Body of pancreas (tissue), 4 donors: ENCODE measurements around the gene IL18. TPM values are rescaled to one million over a fixed set of nuclear protein-coding genes. Genes with fewer than 3 reads are reported as not detected.
A peak's percentile ranks its signal among the peaks of the same experiment; 100 is the strongest.

Source experiments
- ATAC-seq: fragments of 150-250 bp; one replicate; pipeline ENCODE4 v1.9.1; 2016
- DNase-seq, 4 donors: peaks; one replicate each; pipeline ENCODE4 v3.0.0-alpha.2; 2019
- H3K27ac ChIP-seq, 4 donors: fragments of 200-600 bp; sonication (generic); 1 replicate in 3 of 4; 2 replicates in 1 of 4; pipeline versions ENCODE4 v1.5.1 to v1.6.1; 2016 to 2019; ENCODE audit warnings: mild to moderate bottlenecking in 1 of 4, mixed read lengths in 1 of 4, moderate library complexity in 1 of 4
- H3K27me3 ChIP-seq, 2 donors: fragments of 200-600 bp; sonication (generic); one replicate each; pipeline ENCODE4 v1.6.0; 2016; ENCODE audit warnings: mild to moderate bottlenecking in 1 of 2
- H3K36me3 ChIP-seq, 2 donors: fragments of 200-600 bp; sonication (generic); replicated peaks in 1 of 2; 2 replicates each; pipeline ENCODE4 v1.5.1; 2016; ENCODE audit warnings: low read depth in 2 of 2; ENCODE audit not compliant: insufficient read depth in 1 of 2
- H3K4me1 ChIP-seq: fragments of 200-600 bp; sonication (generic); one replicate; pipeline ENCODE4 v1.6.0; 2016
- H3K4me3 ChIP-seq, 2 donors: fragments of 200-600 bp; sonication (generic); 1 replicate in 1 of 2; 2 replicates in 1 of 2; pipeline ENCODE4 v1.5.1; 2016 to 2019
- H3K9me3 ChIP-seq, 3 donors: fragments of 200-600 bp; sonication (generic); 1 replicate in 2 of 3; 2 replicates in 1 of 3; pipeline ENCODE4 v1.5.1; 2016
- CTCF ChIP-seq, 7 experiments: fragments of 450-650 bp in 4 of 7; fragments of 200-600 bp in 3 of 7; sonication (generic) in 3 of 7; IDR thresholded peaks; one replicate each; pipeline ENCODE4 v1.5.1; 2016 to 2019; ENCODE audit warnings: antibody characterized with exemption in 7 of 7
- POLR2A ChIP-seq, 3 donors: fragments of 450-650 bp; IDR thresholded peaks; one replicate each; pipeline ENCODE4 v1.6.1; 2016; ENCODE audit warnings: antibody characterized with exemption in 3 of 3, mild to moderate bottlenecking in 2 of 3
- WGBS, 2 donors: methylation state at CpG; one replicate each; pipeline ENCODE4 v1.1.5; 2017; 5-methylcytosine and 5-hydroxymethylcytosine counted together
- intact Hi-C: fragments of 100-400 bp; cut with DNase I; formaldehyde crosslinking; loops from one replicate; pipeline ENCODE4 v1.15.1; 2023
- total RNA-seq, 2 donors: library from RNA; depleted of rRNA; stranded (reverse); fragments of >200 nt; gene quantifications; one replicate each; pipeline ENCODE4 v1.1.0, GENCODE V29; 2016

IL18 gene
- total RNA-seq, 2 donors from 2014 or later: 3.3 to 22.8 TPM

DNA sequence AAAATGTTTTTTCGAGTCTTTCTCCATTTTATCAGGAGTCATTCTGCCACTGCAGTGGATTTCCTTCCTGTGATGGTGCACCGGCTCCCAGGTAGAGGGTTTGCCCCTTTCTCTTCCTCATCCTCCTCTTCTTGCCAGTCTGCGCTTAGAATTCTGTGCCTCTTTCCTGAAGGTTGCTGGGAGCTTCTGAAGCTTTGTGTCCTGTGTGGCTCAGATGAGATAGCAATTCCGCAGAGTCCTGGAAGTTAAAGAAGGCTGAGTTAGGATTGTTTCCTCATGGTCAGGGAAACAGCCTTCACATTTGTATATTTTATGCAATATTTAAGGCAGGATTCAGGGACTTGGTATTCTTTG is 11.7 kb upstream of the IL18 start:
- Histone ChIP-seq H3K27me3 (no peaks in the 10 kb centered on the region), H3K9me3 (no peaks in the 10 kb centered on the region), H3K36me3 (no peaks in the 10 kb centered on the region), H3K4me3 (no peak overlapping the region), H3K27ac (peak overlapping the region in 3 of 4 donors; percentile 33 to 62 (median 43)), H3K4me1 (peaks cover 8% of the 10 kb centered on the region)
- TF ChIP-seq POLR2A (IDR thresholded peaks at IDR 0.05) (no peak), CTCF (IDR thresholded peaks at IDR 0.05) (no peak)
- WGBS, 2 donors: 9 to 16% methylated on average over 4 of the region's 4 CpGs
- DNase-seq: no peak
- peak; percentile 19 for ATAC-seq
- intact Hi-C loops: no loop called here

GRCh38 chr11:112174789-112175598 is 11.1 kb upstream of the IL18 start, which contains the start of gene BCO2:
Gene BCO2 (plus strand): TSS chr11:112175512. CDS start chr11:112175602, 90 bp downstream.
- peak within 1 kb of the TSS in 3 of 4 donors; percentile 33 to 62 (median 43) for H3K27ac ChIP-seq
- ATAC-seq (peak; percentile 94), DNase-seq (peak; percentile 82 to 89 (median 86))
- TF ChIP-seq POLR2A (IDR thresholded peaks at IDR 0.05) (no peak), CTCF (IDR thresholded peaks at IDR 0.05) (peak; percentile 51 to 95 (median 82))
- no peaks in the 10 kb centered on the region for H3K9me3 ChIP-seq
- intact Hi-C loops: no loop called here
- WGBS, 2 donors: 3 to 6% methylated on average over 11 of the region's 11 CpGs
- H3K4me3 ChIP-seq: no peak within 1 kb of the TSS
- no peaks in the 10 kb centered on the region for H3K36me3 ChIP-seq
- peaks cover 8% of the 10 kb centered on the region for H3K4me1 ChIP-seq
- no peaks in the 10 kb centered on the region for H3K27me3 ChIP-seq

- no peaks in the 10 kb centered on the region for H3K27me3 ChIP-seq
- 59 to 66% methylated on average over 3 of the region's 3 CpGs for WGBS, 2 donors
- intact Hi-C loops: no loop called here
- no peak for ATAC-seq
- no peaks in the 10 kb centered on the region for H3K9me3 ChIP-seq
- TF ChIP-seq POLR2A (IDR thresholded peaks at IDR 0.05) (no peak), CTCF (IDR thresholded peaks at IDR 0.05) (no peak)
- no peak overlapping the region for H3K27ac ChIP-seq
- no peaks in the 10 kb centered on the region for H3K36me3 ChIP-seq
- no peak for DNase-seq
- H3K4me3 ChIP-seq: no peak overlapping the region
- peaks cover 8% of the 10 kb centered on the region for H3K4me1 ChIP-seq
Measured at GRCh38 chr11:112173152-112173551, 9.3 kb upstream of the IL18 start.

GRCh38 chr11:112172362-112172994 is 8.6 kb upstream of the IL18 start:
- no peaks in the 10 kb centered on the region for H3K36me3 ChIP-seq
- no peaks in the 10 kb centered on the region for H3K27me3 ChIP-seq
- intact Hi-C loops: no loop called here
- peaks cover 8% of the 10 kb centered on the region for H3K4me1 ChIP-seq
- no peak overlapping the region for H3K4me3 ChIP-seq
- WGBS, 2 donors: 59 to 64% methylated on average over 2 of the region's 2 CpGs
- ATAC-seq: no peak
- H3K27ac ChIP-seq: no peak overlapping the region
- no peak for TF ChIP-seq POLR2A (IDR thresholded peaks at IDR 0.05)
- TF ChIP-seq CTCF (IDR thresholded peaks at IDR 0.05): no peak
- no peaks in the 10 kb centered on the region for H3K9me3 ChIP-seq
- DNase-seq: no peak
